ENCODE results near the gene MBNL1. TPM values are rescaled to one million over a fixed set of nuclear protein-coding genes. Genes with fewer than 3 reads are reported as not detected.

The MBNL1 gene
- total and polyA plus RNA-seq, 2 of the 4 experiments (the other 2 are of a cell fraction), result 127 to 664 TPM

- no peak overlapping the region for H2AFZ ChIP-seq (replicated peaks; ENCODE audit: low read length, poor library complexity)
- intact Hi-C loops (cut with micrococcal nuclease), result no loop called here
- peaks cover 2% of the 10 kb centered on the region for H3K36me3 ChIP-seq (ENCODE audit: control insufficient read depth, insufficient read depth, low read length)
- no peak overlapping the region for H4K91ac ChIP-seq (ENCODE audit: insufficient read depth, low read depth, low read length)
- TF ChIP-seq RFX5 (IDR thresholded peaks at IDR 0.05; ENCODE audit: low read depth, low read length) (no peak), CTCF (conservative IDR thresholded peaks at IDR 0.05; ENCODE audit: low read depth, low read length) (0 out of 2 replicates have a peak, but pooled peaks have one; percentile 2)
- H3K9ac ChIP-seq (ENCODE audit: low read depth, low read length), result no peak overlapping the region
- peak overlapping the region; percentile 39; the same call in 1 of the 2 replicates for H4K5ac ChIP-seq (ENCODE audit: low read depth, low read length)
- H3K4me1 ChIP-seq (ENCODE audit: control insufficient read depth, insufficient read depth, low read length), result peaks cover 17% of the 10 kb centered on the region
- peaks cover 11% of the 10 kb centered on the region for H3K9me1 ChIP-seq (ENCODE audit: insufficient read depth, low read length)
- no CpG with 5 or more reads among the region's 3 CpGs for WGBS, 2 experiments (ENCODE audit: extremely low coverage in 2 of 2, insufficient read length in 1 of 2)
- BruUV-seq (replicated peaks), result no TSS peak
- no peak overlapping the region for H3K4me3 ChIP-seq (ENCODE audit: insufficient read depth, low read depth, low read length)
- H3K4ac ChIP-seq (ENCODE audit: low read depth, low read length), result no peak overlapping the region
- no peaks in the 10 kb centered on the region for H3K27me3 ChIP-seq (ENCODE audit: control insufficient read depth, insufficient read depth, low read length)
- DNase-seq (no peak), ATAC-seq (ENCODE audit: low read depth) (peak; percentile 28; the same call in 1 of the 2 replicates)
- no peak overlapping the region for H2BK120ac ChIP-seq (ENCODE audit: low read depth, low read length)
- no peak overlapping the region for H2AK5ac ChIP-seq (ENCODE audit: low read depth, low read length)
- dilution Hi-C loops (cut with HindIII; ENCODE audit: low sequenced_read_pairs, unreplicated experiment), result no loop called here
- peak overlapping the region; percentile 65 for H3K18ac ChIP-seq (ENCODE audit: low read depth, low read length)
- peak overlapping the region; percentile 73 for H2BK5ac ChIP-seq (ENCODE audit: low read depth, low read length, poor library complexity, severe bottlenecking)
- H3K56ac ChIP-seq (ENCODE audit: extremely low read depth, insufficient read depth, low read length), result no peak overlapping the region
- H3K14ac ChIP-seq (replicated peaks; ENCODE audit: low read depth, low read length), result no peak overlapping the region
- in situ Hi-C loops (cut with MboI; ENCODE audit: low sequenced_read_pairs), result no loop called here
- peaks cover 10 to 45% of the 10 kb centered on the region in 2 experiments for H3K79me1 ChIP-seq (ENCODE audit: low read depth in 1 of 2, low read length in 2 of 2)
- H3K23ac ChIP-seq (ENCODE audit: low read depth, low read length), result peak overlapping the region; percentile 55; the same call in 1 of the 2 replicates
- ChIA-PET POLR2A (ENCODE audit: unreplicated experiment) (interaction anchor here (0.5 kb wide), 1 partner anchor 15 kb away, joined by 3 read pairs; no protein-coding TSS in a partner anchor), CTCF (interaction anchor here (1.2 to 1.3 kb wide), 2 partner anchors 15 to 302 kb away, joined by 3 to 4 read pairs; no protein-coding TSS in a partner anchor)
- H4K20me1 ChIP-seq (ENCODE audit: insufficient read depth, low read length), result peaks cover 42% of the 10 kb centered on the region
- peak overlapping the region; percentile 73 for H3K4me2 ChIP-seq (ENCODE audit: low read depth, low read length)
- H2BK15ac ChIP-seq (ENCODE audit: low read depth, low read length), result peak overlapping the region; percentile 62; the same call in 1 of the 3 replicates
- no peak overlapping the region for H2AK9ac ChIP-seq (replicated peaks; ENCODE audit: low read depth, low read length, poor library complexity)
- no peak overlapping the region for H2BK20ac ChIP-seq (ENCODE audit: low read depth, low read length)
- H3K9me3 ChIP-seq (ENCODE audit: control insufficient read depth, insufficient read depth, low read length), result no peaks in the 10 kb centered on the region
- peak overlapping the region in 1 of 2 experiments; percentile 46; a peak in 1 of 4 replicates for H4K8ac ChIP-seq (ENCODE audit: low read depth in 2 of 2, low read length in 2 of 2)
- no peak overlapping the region; the same call in 1 of the 2 replicates for H3K27ac ChIP-seq (ENCODE audit: insufficient read depth, low read length)
Measured at GRCh38 chr3:152374262-152374990, 105.7 kb downstream of the MBNL1 start.
